Activated T-helper 2 cell treated with anti-CD3 and anti-CD28 coated beads, Interferon-gamma antibody, Interleukin-2, Interleukin-4, amounts not matched to agents 10 μg/mL and 5 μg/mL and 100 μg/mL, durations not matched to agents 14 hours and 24 hours and 36 hours (primary cell): ENCODE measurements around the gene FOSL1. TPM values are rescaled to one million over a fixed set of nuclear protein-coding genes. Genes with fewer than 3 reads are reported as not detected.

Experiments
- DNase-seq: peaks from one replicate; pipeline ENCODE4 v3.0.0; 2021; ENCODE audit warnings: low spot score
- H3K27ac Mint-ChIP-seq: one replicate; pipeline ENCODE4 v1.8.0; 2021; ENCODE audit warnings: mixed read lengths
- H3K27me3 Mint-ChIP-seq: one replicate; pipeline ENCODE4 v1.8.0; 2021; ENCODE audit warnings: low read depth, mixed read lengths
- H3K36me3 Mint-ChIP-seq: one replicate; pipeline ENCODE4 v1.8.0; 2021; ENCODE audit warnings: low read depth, mixed read lengths
- H3K4me1 Mint-ChIP-seq: one replicate; pipeline ENCODE4 v1.8.0; 2021; ENCODE audit warnings: low read depth, mixed read lengths
- H3K4me3 Mint-ChIP-seq: one replicate; pipeline ENCODE4 v1.8.0; 2021; ENCODE audit warnings: low read depth, mild to moderate bottlenecking, moderate library complexity, mixed read lengths
- H3K9me3 Mint-ChIP-seq: one replicate; pipeline ENCODE4 v1.8.0; 2021; ENCODE audit warnings: mixed read lengths
- intact Hi-C: fragments of 100-400 bp; cut with micrococcal nuclease; formaldehyde crosslinking; loops from one replicate; pipeline ENCODE4 v1.15.1; 2023
- total RNA-seq: library from RNA; stranded (reverse); gene quantifications from 2 replicates; pipeline ENCODE4 v1.2.3, GENCODE V29; 2022

FOSL1 gene
- total RNA-seq, 1 donor from 2014 or later, result 24.0 TPM

- Mint-ChIP-seq H3K36me3 (peaks cover 58% of the 10 kb centered on the region), H3K9me3 (no peaks in the 10 kb centered on the region), H3K4me1 (peaks cover 31% of the 10 kb centered on the region), H3K4me3 (peak overlapping the region; percentile 94), H3K27ac (peak overlapping the region; percentile 97), H3K27me3 (no peaks in the 10 kb centered on the region)
- DNase-seq, result no peak
- intact Hi-C loops, result loop anchor here (1.0 to 10.0 kb wide), 9 partner anchors 13 to 775 kb away; partner anchors contain the start of genes BANF1, C11orf68, CDCA5 and DRAP1
Measured at GRCh38 chr11:65859812-65860277, 40.3 kb downstream of the FOSL1 start.

GRCh38 chr11:65859095-65859811 lies 40.9 kb downstream of the FOSL1 start:
- Mint-ChIP-seq H3K36me3 (peaks cover 61% of the 10 kb centered on the region), H3K9me3 (no peaks in the 10 kb centered on the region), H3K4me3 (peak overlapping the region; percentile 94), H3K4me1 (peaks cover 34% of the 10 kb centered on the region), H3K27me3 (no peaks in the 10 kb centered on the region), H3K27ac (peak overlapping the region; percentile 97)
- DNase-seq, result peak; percentile 98
- intact Hi-C loops, result loop anchor here (1.0 to 10.0 kb wide), 7 partner anchors 14 to 774 kb away; partner anchors contain the start of genes BANF1, C11orf68, CDCA5 and DRAP1

- Mint-ChIP-seq H3K27ac (peak overlapping the region; percentile 97), H3K27me3 (no peaks in the 10 kb centered on the region), H3K4me3 (peak overlapping the region; percentile 94), H3K4me1 (peaks cover 36% of the 10 kb centered on the region), H3K9me3 (no peaks in the 10 kb centered on the region), H3K36me3 (peaks cover 61% of the 10 kb centered on the region)
- intact Hi-C loops, result loop anchor here (1.0 to 10.0 kb wide), 8 partner anchors 15 to 774 kb away; partner anchors contain the start of genes BANF1, C11orf68, CCDC85B and CDCA5
- DNase-seq, result no peak
Measured at GRCh38 chr11:65858681-65859087, 41.5 kb downstream of the FOSL1 start.

GRCh38 chr11:65857853-65858680 lies 42.1 kb downstream of the FOSL1 start, which contains the start of gene CFL1:
Gene CFL1 (minus strand): TSS chr11:65858180. CDS start chr11:65858099, 81 bp downstream.
- peaks cover 36% of the 10 kb centered on the region for H3K4me1 Mint-ChIP-seq
- H3K36me3 Mint-ChIP-seq, result peaks cover 61% of the 10 kb centered on the region
- peak; percentile 98 for DNase-seq
- intact Hi-C loops, result loop anchor here (1.0 to 10.0 kb wide), 5 partner anchors 32 to 773 kb away; partner anchors contain the start of genes CCDC85B, CDCA5, EHBP1L1 and FAM89B
- H3K4me3 Mint-ChIP-seq, result peak within 1 kb of the TSS; percentile 94
- no peaks in the 10 kb centered on the region for H3K9me3 Mint-ChIP-seq
- peak within 1 kb of the TSS; percentile 97 for H3K27ac Mint-ChIP-seq
- H3K27me3 Mint-ChIP-seq, result no peaks in the 10 kb centered on the region

DNA sequence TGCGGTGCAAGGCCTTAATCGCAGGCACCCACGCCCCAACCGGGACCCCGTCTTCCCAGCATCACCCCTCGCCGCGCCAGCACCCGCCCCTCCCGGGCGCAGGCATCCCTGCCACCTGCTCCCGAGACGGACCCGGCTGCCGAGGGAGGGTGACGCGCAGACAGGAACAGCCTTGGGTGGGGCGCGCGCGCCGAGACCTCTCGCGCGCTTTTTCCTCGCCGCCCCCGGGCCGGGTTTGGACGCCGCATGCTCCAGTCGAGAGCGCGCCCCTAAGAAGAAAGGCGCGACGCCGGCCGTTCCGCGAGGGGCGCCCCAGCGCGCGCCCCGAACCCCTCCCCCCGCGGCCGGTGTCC lies 42.7 kb downstream of the FOSL1 start:
- peaks cover 31% of the 10 kb centered on the region for H3K4me1 Mint-ChIP-seq

DNA sequence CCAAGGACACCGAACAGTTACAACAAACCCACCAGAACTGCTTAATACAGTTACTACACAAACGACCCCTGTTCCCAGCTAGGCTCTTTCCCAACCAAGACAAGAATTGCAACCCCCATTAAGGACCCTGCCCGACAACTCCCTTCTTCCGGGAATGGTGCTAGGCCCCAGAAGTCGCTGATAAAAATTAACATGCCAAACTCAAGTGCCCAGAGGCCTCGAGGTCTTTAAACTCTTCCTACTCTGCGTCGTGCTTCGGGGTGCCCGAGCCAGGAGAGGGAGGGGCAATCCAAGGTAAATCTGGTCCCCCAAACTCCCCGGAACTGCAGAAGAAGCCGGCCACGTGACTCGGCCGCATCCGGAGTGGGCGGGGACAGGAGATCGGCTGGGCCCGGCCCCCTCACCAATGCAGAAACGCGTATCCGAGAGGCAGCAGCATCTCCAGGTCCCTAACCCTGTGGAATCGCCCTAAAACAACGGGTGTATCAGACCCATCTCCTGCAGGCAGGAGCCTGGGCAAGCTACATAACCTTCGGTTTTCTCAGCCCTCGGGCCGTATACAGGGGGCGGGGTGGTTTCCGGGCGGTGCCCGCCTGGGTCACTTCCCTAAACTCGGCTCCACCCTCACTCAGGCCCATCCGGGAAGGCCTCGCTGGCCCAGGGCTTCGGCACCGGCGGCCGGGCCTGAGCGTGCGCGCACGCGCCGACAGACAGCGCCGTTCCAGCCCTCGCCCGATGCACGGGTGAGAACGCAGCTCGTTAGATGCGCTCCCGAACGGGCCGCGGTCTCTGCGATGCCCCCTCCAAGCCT lies 43.3 kb downstream of the FOSL1 start:
- Mint-ChIP-seq H3K4me3 (peak overlapping the region; percentile 87), H3K36me3 (peaks cover 60% of the 10 kb centered on the region), H3K27ac (peak overlapping the region; percentile 81), H3K4me1 (peaks cover 29% of the 10 kb centered on the region), H3K9me3 (peaks cover 4% of the 10 kb centered on the region), H3K27me3 (no peaks in the 10 kb centered on the region)
- intact Hi-C loops, result loop anchor here (10.0 kb wide), 2 partner anchors 282 to 772 kb away; partner anchors contain the start of genes CDCA5, EHBP1L1, FAM89B and ZFPL1
- peak; percentile 85 for DNase-seq

More for the DNA sequence above, 42.7 kb downstream of the FOSL1 start:
- H3K27me3 Mint-ChIP-seq, result no peaks in the 10 kb centered on the region
- no peak overlapping the region for H3K27ac Mint-ChIP-seq
- DNase-seq, result peak; percentile 58
- intact Hi-C loops, result loop anchor here (10.0 kb wide), 2 partner anchors 283 to 773 kb away; partner anchors contain the start of genes CDCA5, EHBP1L1, FAM89B and ZFPL1
- no peaks in the 10 kb centered on the region for H3K9me3 Mint-ChIP-seq
- H3K36me3 Mint-ChIP-seq, result peaks cover 60% of the 10 kb centered on the region
- peak overlapping the region; percentile 87 for H3K4me3 Mint-ChIP-seq

DNA sequence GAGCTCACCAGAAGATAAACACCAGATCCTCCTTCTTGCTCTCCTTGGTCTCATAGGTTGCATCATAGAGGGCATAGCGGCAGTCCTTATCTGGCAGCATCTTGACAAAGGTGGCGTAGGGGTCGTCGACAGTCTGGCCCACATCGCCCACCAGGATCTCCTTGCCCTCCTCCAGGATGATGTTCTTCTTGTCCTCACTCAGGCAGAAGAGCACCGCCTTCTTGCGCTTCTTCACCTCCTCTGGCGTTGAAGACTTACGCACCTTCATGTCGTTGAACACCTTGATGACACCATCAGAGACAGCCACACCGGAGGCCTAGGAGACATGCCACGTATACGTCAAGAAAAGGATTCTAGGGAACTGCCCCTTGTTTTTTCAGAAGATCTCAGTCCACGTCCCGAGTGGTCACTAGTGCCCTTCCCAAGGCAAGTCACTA lies 44.2 kb downstream of the FOSL1 start:
- H3K4me1 Mint-ChIP-seq, result peaks cover 29% of the 10 kb centered on the region
- H3K27ac Mint-ChIP-seq, result no peak overlapping the region
- no peak for DNase-seq
- intact Hi-C loops, result loop anchor here (10.0 kb wide), 2 partner anchors 281 to 771 kb away; partner anchors contain the start of genes CDCA5, EHBP1L1, FAM89B and ZFPL1
- H3K9me3 Mint-ChIP-seq, result peaks cover 9% of the 10 kb centered on the region
- peak overlapping the region; percentile 87 for H3K4me3 Mint-ChIP-seq
- peaks cover 65% of the 10 kb centered on the region for H3K36me3 Mint-ChIP-seq
- no peaks in the 10 kb centered on the region for H3K27me3 Mint-ChIP-seq

DNA sequence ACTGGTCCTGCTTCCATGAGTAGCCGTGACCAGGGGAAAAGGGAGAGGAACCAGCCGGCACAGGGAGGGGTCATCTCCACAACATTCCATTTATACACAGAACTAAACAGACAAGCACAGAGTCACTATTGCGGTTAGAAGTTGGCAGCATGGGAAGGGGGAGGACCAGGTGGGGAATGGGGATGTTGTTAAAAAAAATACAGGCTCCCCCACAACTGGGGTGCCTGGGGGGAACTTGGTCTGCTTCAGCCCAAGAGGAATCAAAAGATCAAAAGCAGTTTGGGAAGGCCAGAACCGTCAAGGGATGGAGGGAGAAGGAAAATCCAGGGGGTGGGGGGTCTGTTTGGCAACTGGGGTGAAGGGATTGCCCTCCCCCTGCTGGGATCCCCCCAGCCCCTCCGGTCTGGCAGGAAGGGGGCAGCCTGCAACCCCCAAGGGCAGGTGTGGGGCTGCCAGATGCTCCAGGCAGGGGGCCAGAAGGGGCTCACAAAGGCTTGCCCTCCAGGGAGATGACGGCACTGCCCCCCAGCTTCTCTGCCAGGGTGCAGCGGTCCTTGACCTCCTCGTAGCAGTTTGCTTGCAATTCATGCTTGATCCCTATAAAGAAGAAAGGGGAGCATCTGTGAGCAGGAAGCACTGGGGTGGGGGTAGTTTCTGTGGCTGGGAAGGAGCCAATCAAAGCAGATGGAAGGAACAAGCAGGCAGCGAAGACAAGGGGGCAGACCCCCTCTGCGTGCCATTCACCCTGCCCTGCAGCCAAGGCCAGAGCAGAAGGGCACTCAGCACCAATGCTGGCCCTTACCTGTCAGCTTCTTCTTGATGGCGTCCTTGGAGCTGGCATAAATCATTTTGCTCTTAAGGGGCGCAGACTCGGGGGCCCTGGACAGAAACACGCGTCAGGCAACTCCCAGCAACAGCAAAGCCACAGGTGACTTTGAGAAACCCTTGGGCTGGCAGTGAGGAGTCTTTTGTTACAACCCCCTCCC lies 45.0 kb downstream of the FOSL1 start:
- no peak for DNase-seq
- Mint-ChIP-seq H3K36me3 (peaks cover 70% of the 10 kb centered on the region), H3K27ac (no peak overlapping the region), H3K4me3 (peak overlapping the region; percentile 87), H3K9me3 (peaks cover 9% of the 10 kb centered on the region), H3K4me1 (peaks cover 29% of the 10 kb centered on the region), H3K27me3 (no peaks in the 10 kb centered on the region)
- intact Hi-C loops, result loop anchor here (10.0 kb wide), 2 partner anchors 280 to 770 kb away; partner anchors contain the start of genes CDCA5, EHBP1L1, FAM89B and ZFPL1

- peak overlapping the region; percentile 71 for H3K4me3 Mint-ChIP-seq
- H3K9me3 Mint-ChIP-seq, result peaks cover 9% of the 10 kb centered on the region
- peaks cover 72% of the 10 kb centered on the region for H3K36me3 Mint-ChIP-seq
- no peaks in the 10 kb centered on the region for H3K27me3 Mint-ChIP-seq
- H3K27ac Mint-ChIP-seq, result no peak overlapping the region
- intact Hi-C loops, result loop anchor here (10.0 kb wide), 2 partner anchors 279 to 769 kb away; partner anchors contain the start of genes CDCA5, EHBP1L1, FAM89B and ZFPL1
- H3K4me1 Mint-ChIP-seq, result peaks cover 25% of the 10 kb centered on the region
- DNase-seq, result no peak
Measured at GRCh38 chr11:65854161-65854592, 46.0 kb downstream of the FOSL1 start.

DNA sequence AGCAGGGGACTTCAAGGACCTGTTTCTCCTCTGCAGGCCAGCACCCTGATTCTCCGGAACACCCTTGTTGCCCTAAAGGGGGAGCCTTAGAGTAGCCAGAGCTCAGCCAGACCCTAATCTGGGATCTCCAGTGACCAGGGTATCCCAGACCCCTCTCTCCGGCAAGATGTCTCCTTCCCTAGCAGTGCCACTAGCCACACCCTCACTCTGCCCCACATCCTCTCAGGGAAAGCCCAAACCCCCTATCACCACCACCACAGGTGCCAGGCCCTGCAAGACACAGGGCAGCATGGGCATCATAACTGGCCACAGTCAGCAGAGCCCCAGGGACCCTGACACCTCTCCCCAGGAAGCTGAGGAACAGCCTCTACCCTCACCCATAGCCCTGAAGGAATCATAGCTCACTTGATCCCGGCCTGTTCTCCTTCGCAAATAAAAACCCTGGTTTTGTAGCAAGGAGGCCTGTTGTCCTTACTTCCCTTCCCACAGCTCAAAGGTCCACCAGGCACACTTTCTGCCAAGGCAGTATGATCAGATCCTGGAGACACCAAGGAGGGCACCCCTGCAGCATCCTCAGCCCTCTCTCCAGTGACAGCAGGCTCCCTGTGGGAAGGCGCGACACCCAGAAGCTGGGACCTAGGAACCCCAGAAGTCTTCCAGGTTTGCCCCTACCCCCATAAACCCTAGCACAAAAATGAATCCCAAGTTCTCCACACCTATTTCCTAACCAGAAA lies 46.8 kb downstream of the FOSL1 start:
- Mint-ChIP-seq H3K27me3 (no peaks in the 10 kb centered on the region), H3K4me3 (no peak overlapping the region), H3K4me1 (peaks cover 20% of the 10 kb centered on the region), H3K36me3 (peaks cover 72% of the 10 kb centered on the region), H3K27ac (no peak overlapping the region), H3K9me3 (peaks cover 9% of the 10 kb centered on the region)
- intact Hi-C loops, result loop anchor here (10.0 kb wide), 2 partner anchors 279 to 769 kb away; partner anchors contain the start of genes CDCA5, EHBP1L1, FAM89B and ZFPL1
- DNase-seq, result no peak
